ENCODE results near the gene CCDC169.

CCDC169 gene

GRCh38 chr13:36282821-36283432 lies 14.7 kb downstream of the CCDC169 start:
- Mint-ChIP-seq H3K4me1 (no peaks in the 10 kb centered on the region), H3K9me3 (no peaks in the 10 kb centered on the region), H3K27ac (no peak overlapping the region), H3K36me3 (no peaks in the 10 kb centered on the region), H3K4me3 (no peak overlapping the region)
- DNase-seq (ENCODE audit: low spot score in 2 of 2): no peak
- ATAC-seq: no peak

DNA sequence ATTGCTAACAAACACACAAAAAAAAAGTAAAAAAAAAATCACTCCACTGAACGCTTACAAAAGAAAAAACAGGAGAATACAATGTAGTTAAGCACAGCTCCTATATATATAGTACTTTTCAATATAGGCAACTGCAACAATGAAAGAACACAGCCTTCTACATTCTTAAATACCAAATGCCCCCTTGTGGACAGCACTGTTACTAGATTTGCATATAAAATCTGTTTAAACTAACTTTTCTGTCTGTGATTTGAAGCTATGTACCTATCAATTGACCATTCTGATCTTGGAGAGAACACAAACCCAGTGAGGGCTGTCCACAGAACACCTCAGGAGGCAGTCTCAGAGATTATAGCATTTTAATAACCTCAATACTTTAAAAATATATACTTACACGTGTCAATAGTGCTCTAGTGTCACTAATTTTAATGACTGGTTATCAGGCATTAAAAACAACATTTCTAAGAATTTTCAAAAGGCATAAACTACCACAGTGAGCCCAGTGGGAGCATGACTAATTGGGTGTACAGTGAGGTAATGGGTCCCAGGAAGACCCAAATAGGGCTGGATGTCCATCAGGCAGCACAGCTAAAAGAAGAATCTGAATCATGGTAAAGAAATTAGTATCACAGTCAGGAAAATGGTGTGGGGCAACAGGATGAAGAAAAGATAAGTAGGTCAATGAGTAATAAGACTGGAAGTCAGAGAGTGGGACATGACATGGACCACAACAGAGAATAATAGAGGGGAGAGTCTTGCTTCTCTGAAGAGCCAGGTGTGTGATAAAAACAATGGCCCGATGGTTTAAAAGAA lies 22.2 kb downstream of the CCDC169 start:
- no peak for DNase-seq (ENCODE audit: low spot score in 2 of 2)
- ATAC-seq: no peak
- Mint-ChIP-seq H3K9me3 (no peaks in the 10 kb centered on the region), H3K27ac (no peak overlapping the region), H3K36me3 (no peaks in the 10 kb centered on the region), H3K4me1 (no peaks in the 10 kb centered on the region), H3K4me3 (no peak overlapping the region)

- ATAC-seq (no peak), DNase-seq (ENCODE audit: low spot score in 2 of 2) (no peak)
- no peaks in the 10 kb centered on the region for H3K36me3 Mint-ChIP-seq
- H3K4me1 Mint-ChIP-seq: no peaks in the 10 kb centered on the region
- H3K27ac Mint-ChIP-seq: no peak overlapping the region
- no peaks in the 10 kb centered on the region for H3K9me3 Mint-ChIP-seq
- H3K4me3 Mint-ChIP-seq: no peak overlapping the region
Measured at GRCh38 chr13:36273431-36273830, 24.2 kb downstream of the CCDC169 start.

DNA sequence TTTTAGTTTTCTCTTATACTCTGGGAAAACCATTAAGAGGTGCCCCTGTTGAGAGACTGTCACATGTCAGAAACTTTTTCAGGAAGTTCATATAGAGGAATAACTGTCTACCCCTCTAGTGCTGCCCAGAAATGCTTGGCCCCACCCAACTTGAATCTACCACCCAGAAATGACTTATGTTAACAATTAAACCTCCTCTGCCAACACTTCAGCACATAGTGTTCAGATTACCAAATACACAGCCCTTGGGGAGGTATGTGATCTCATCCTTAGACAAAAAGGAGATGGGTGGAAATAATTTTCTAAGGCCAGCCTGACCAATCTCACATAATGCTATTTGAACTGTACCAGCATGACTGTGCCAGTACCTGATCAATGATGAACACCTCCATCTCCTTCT lies 35.6 kb downstream of the CCDC169 start:
- Mint-ChIP-seq H3K9me3 (no peaks in the 10 kb centered on the region), H3K4me1 (no peaks in the 10 kb centered on the region), H3K4me3 (no peak overlapping the region), H3K36me3 (no peaks in the 10 kb centered on the region), H3K27ac (no peak overlapping the region)
- DNase-seq (ENCODE audit: low spot score in 2 of 2): no peak
- no peak for ATAC-seq

DNA sequence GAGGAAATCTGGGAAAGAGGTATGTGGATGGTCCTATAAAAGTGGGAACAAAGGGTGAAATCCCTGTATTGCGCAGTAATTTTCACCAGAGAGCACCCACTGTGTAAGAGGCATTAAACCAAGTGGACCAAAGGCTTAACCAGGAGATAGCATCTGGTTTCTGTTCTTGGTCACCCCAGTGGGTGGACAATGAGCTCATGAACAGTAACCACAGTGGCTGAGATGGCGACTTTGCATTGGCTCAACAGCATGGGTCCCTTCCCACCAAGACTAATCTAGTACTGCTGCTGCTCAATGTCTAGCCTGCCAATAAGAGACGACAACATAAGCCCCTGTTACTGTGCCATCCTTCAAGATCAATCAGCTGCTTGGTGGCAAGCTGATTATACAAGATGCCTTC lies 36.6 kb downstream of the CCDC169 start:
- DNase-seq (ENCODE audit: low spot score in 2 of 2) (no peak), ATAC-seq (no peak)
- Mint-ChIP-seq H3K4me3 (no peak overlapping the region), H3K27ac (no peak overlapping the region), H3K4me1 (no peaks in the 10 kb centered on the region), H3K9me3 (no peaks in the 10 kb centered on the region), H3K36me3 (no peaks in the 10 kb centered on the region)

GRCh38 chr13:36259361-36260137 lies 38.1 kb downstream of the CCDC169 start:
- H3K36me3 Mint-ChIP-seq: no peaks in the 10 kb centered on the region
- H3K9me3 Mint-ChIP-seq: no peaks in the 10 kb centered on the region
- H3K27ac Mint-ChIP-seq: no peak overlapping the region
- no peaks in the 10 kb centered on the region for H3K4me1 Mint-ChIP-seq
- DNase-seq (ENCODE audit: low spot score in 2 of 2) (no peak), ATAC-seq (no peak)
- no peak overlapping the region for H3K4me3 Mint-ChIP-seq

DNA sequence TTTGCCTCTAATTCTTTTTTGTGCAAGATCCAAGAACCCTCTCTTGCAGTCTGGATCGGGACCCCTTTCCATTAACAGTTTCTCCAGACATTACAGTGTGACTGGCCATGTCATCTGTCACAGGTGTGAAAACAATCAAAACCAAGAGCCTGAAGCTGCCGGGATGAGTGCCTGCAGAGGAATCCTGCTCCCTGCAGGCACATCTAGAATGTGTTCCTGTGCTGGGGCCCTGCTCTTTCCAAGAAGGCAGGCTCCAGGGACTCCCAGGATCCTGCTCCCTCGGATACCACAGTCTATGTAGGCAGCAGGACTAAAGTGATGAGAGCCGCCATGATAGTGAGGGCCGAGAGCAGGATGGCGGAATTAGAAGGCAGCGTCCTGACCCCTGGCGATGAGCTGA lies 38.8 kb downstream of the CCDC169 start:
- Mint-ChIP-seq H3K4me1 (no peaks in the 10 kb centered on the region), H3K36me3 (no peaks in the 10 kb centered on the region), H3K9me3 (no peaks in the 10 kb centered on the region)

GRCh38 chr13:36251526-36251925 lies 46.1 kb downstream of the CCDC169 start:
- no peak overlapping the region for H3K4me3 Mint-ChIP-seq
- peaks cover 10% of the 10 kb centered on the region for H3K9me3 Mint-ChIP-seq
- no peak overlapping the region for H3K27ac Mint-ChIP-seq
- no peak for ATAC-seq
- no peak for DNase-seq (ENCODE audit: low spot score in 2 of 2)
- no peaks in the 10 kb centered on the region for H3K36me3 Mint-ChIP-seq
- H3K4me1 Mint-ChIP-seq: no peaks in the 10 kb centered on the region

More for the DNA sequence above, 38.8 kb downstream of the CCDC169 start:
- no peak overlapping the region for H3K4me3 Mint-ChIP-seq
- DNase-seq (ENCODE audit: low spot score in 2 of 2): no peak
- no peak overlapping the region for H3K27ac Mint-ChIP-seq
- ATAC-seq: no peak

- H3K9me3 Mint-ChIP-seq: peaks cover 10% of the 10 kb centered on the region
- H3K4me1 Mint-ChIP-seq: no peaks in the 10 kb centered on the region
- DNase-seq (ENCODE audit: low spot score in 2 of 2) (no peak), ATAC-seq (no peak)
- no peak overlapping the region for H3K27ac Mint-ChIP-seq
- no peak overlapping the region for H3K4me3 Mint-ChIP-seq
- H3K36me3 Mint-ChIP-seq: no peaks in the 10 kb centered on the region
Measured at GRCh38 chr13:36251017-36251416, 46.6 kb downstream of the CCDC169 start.

DNA sequence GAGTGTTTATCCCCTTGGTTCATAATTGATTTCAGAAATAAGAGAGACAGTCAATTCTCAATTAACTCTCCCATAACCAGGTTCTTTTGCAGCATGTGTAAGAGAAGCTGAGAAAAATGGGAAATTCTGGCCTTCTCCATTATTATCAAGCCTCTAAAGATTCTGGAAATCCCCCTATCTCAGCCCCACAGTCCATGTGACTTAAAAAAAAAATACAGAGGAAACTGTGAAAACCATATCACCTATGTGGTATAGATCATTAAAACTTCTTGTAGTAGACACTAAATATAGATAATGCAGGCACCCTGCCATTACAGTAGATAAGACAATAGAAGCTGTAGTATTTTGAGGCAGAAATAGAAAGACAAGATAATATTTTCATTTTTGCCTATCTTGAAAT lies 48.9 kb downstream of the CCDC169 start:
- DNase-seq (ENCODE audit: low spot score in 2 of 2) (no peak), ATAC-seq (no peak)
- H3K36me3 Mint-ChIP-seq: no peaks in the 10 kb centered on the region
- H3K27ac Mint-ChIP-seq: no peak overlapping the region
- no peak overlapping the region for H3K4me3 Mint-ChIP-seq
- H3K4me1 Mint-ChIP-seq: no peaks in the 10 kb centered on the region
- peaks cover 12% of the 10 kb centered on the region for H3K9me3 Mint-ChIP-seq

DNA sequence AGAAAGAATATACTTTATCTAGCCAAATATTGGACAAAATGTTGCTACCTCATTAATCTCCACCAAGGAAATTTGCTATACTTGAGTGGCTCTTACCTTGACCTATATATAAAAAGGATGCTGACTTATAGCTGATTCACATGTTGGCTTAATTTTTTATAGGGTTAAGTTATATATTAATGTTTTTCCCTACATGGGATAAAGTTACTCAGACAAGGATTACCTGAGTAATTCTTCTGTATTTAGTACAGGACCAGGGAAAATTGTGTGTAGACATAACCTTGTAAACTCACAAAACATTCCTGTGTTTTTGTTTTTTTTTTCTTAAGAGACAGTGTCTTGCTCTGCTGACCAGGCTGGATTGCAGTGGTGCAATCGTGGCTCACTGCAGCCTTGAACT lies 52.6 kb downstream of the CCDC169 start:
- no peak for ATAC-seq
- peaks cover 12% of the 10 kb centered on the region for H3K9me3 Mint-ChIP-seq
- DNase-seq (ENCODE audit: low spot score in 2 of 2): no peak
- H3K27ac Mint-ChIP-seq: no peak overlapping the region
- no peaks in the 10 kb centered on the region for H3K36me3 Mint-ChIP-seq
- no peaks in the 10 kb centered on the region for H3K4me1 Mint-ChIP-seq
- H3K4me3 Mint-ChIP-seq: no peak overlapping the region

DNA sequence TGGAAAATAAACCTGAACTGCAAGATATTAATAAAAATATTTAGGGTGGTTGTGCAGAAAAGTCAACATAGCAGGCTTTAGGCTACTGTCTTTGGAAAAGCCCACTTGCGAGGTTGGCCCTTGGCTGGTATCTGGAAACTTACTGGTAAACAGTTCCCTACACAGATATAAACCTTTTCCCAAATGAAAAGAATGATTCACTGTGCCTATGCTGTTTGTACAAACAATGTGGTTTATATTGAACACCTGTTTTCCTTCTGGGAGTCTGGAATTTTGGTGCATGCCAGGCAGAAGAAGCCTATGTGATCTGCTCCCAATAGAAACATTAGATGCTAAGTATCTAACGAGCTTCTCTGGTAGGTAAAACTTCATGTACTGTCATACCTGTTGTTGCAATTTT lies 53.5 kb downstream of the CCDC169 start:
- ATAC-seq (no peak), DNase-seq (ENCODE audit: low spot score in 2 of 2) (no peak)
- H3K27ac Mint-ChIP-seq: no peak overlapping the region
- H3K4me3 Mint-ChIP-seq: no peak overlapping the region
- H3K36me3 Mint-ChIP-seq: no peaks in the 10 kb centered on the region
- H3K4me1 Mint-ChIP-seq: no peaks in the 10 kb centered on the region
- H3K9me3 Mint-ChIP-seq: peaks cover 7% of the 10 kb centered on the region

GRCh38 chr13:36242761-36243160 lies 54.9 kb downstream of the CCDC169 start:
- Mint-ChIP-seq H3K27ac (no peak overlapping the region), H3K9me3 (peaks cover 6% of the 10 kb centered on the region), H3K36me3 (no peaks in the 10 kb centered on the region), H3K4me1 (no peaks in the 10 kb centered on the region), H3K4me3 (no peak overlapping the region)
- no peak for DNase-seq (ENCODE audit: low spot score in 2 of 2)
- no peak for ATAC-seq

- ATAC-seq: no peak
- DNase-seq (ENCODE audit: low spot score in 2 of 2): no peak
- no peak overlapping the region for H3K27ac Mint-ChIP-seq
- no peaks in the 10 kb centered on the region for H3K4me1 Mint-ChIP-seq
- H3K36me3 Mint-ChIP-seq: no peaks in the 10 kb centered on the region
- H3K9me3 Mint-ChIP-seq: peaks cover 11% of the 10 kb centered on the region
- H3K4me3 Mint-ChIP-seq: no peak overlapping the region
Measured at GRCh38 chr13:36231236-36231635, 66.4 kb downstream of the CCDC169 start.

GRCh38 chr13:36224730-36225129 lies 72.9 kb downstream of the CCDC169 start:
- Mint-ChIP-seq H3K36me3 (no peaks in the 10 kb centered on the region), H3K4me3 (no peak overlapping the region), H3K27ac (no peak overlapping the region), H3K9me3 (peaks cover 13% of the 10 kb centered on the region), H3K4me1 (no peaks in the 10 kb centered on the region)
- DNase-seq (ENCODE audit: low spot score in 2 of 2) (no peak), ATAC-seq (no peak)

DNA sequence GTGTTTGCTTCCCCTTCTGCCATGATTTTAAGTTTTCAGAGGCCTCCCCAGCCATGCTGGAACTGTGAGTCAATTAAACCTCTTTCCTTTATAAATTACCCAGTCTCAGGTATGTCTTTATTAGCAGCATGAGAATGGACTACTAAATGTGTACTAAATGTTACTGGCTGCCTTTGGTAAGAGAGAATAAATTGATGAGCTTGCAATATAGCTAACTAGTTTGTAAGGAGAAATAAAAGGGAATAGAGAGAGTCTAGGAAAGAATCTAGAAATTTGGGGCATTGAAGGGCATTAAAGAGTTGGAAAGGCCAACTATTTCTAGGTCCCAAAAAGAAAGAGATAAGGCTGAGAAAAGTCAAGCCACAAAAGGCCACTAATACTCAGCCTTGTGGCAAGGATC lies 77.7 kb downstream of the CCDC169 start:
- ATAC-seq (no peak), DNase-seq (ENCODE audit: low spot score in 2 of 2) (no peak)
- no peaks in the 10 kb centered on the region for H3K36me3 Mint-ChIP-seq
- no peaks in the 10 kb centered on the region for H3K4me1 Mint-ChIP-seq
- H3K27ac Mint-ChIP-seq: no peak overlapping the region
- no peak overlapping the region for H3K4me3 Mint-ChIP-seq
- H3K9me3 Mint-ChIP-seq: peaks cover 12% of the 10 kb centered on the region
